GM23338 (cell line): ENCODE results near the gene ZNF317. TPM values are rescaled to one million over a fixed set of nuclear protein-coding genes. Genes with fewer than 3 reads are reported as not detected.

Source experiments
- ATAC-seq: fragments of 200-7000 bp; cut with Tn5 transposase; 3 replicates; pipeline ENCODE4 v1.9.1; 2020
- DNase-seq: peaks from one replicate; pipeline ENCODE4 v3.0.0-alpha.2; 2015; ENCODE audit warnings: low spot score
- H2AFZ ChIP-seq: fragments of 200-600 bp; sonication (generic); 2 replicates; pipeline ENCODE4 v1.8.0; 2016; ENCODE audit warnings: antibody characterized with exemption, mild to moderate bottlenecking, moderate library complexity
- H3F3A ChIP-seq: fragments of 200-600 bp; sonication (generic); replicated peaks from 2 replicates; pipeline ENCODE4 v1.8.0; 2017; ENCODE audit warnings: antibody characterized with exemption, mixed run types, low read depth
- H3K27ac ChIP-seq: fragments of 200-600 bp; sonication (generic); 2 replicates; pipeline ENCODE4 v1.6.1; 2016; ENCODE audit warnings: low read depth
- H3K27me3 ChIP-seq: fragments of 200-600 bp; sonication (generic); 2 replicates; pipeline ENCODE4 v1.8.0; 2016; ENCODE audit warnings: mild to moderate bottlenecking, mixed run types, moderate library complexity; ENCODE audit not compliant: insufficient read depth
- H3K36me3 ChIP-seq: fragments of 200-600 bp; sonication (generic); 2 replicates; pipeline ENCODE4 v1.8.0; 2016; ENCODE audit warnings: mild to moderate bottlenecking; ENCODE audit not compliant: insufficient read depth
- H3K4me1 ChIP-seq: fragments of 200-600 bp; sonication (generic); 2 replicates; pipeline ENCODE4 v1.8.0; 2016; ENCODE audit warnings: mild to moderate bottlenecking, moderate library complexity; ENCODE audit not compliant: insufficient read depth
- H3K4me2 ChIP-seq: fragments of 200-600 bp; sonication (generic); 2 replicates; pipeline ENCODE4 v1.7.1; 2017; ENCODE audit warnings: mixed run types
- H3K4me3 ChIP-seq: fragments of 200-600 bp; sonication (generic); 2 replicates; pipeline ENCODE4 v1.6.1; 2016; ENCODE audit warnings: mixed run types
- H3K79me2 ChIP-seq: fragments of 200-600 bp; sonication (generic); replicated peaks from 2 replicates; pipeline ENCODE4 v1.8.0; 2017; ENCODE audit warnings: mild to moderate bottlenecking; ENCODE audit not compliant: insufficient read depth
- H3K9me2 ChIP-seq: fragments of 200-600 bp; sonication (generic); 2 replicates; pipeline ENCODE4 v1.8.0; 2017; ENCODE audit not compliant: insufficient read depth
- H4K20me1 ChIP-seq: fragments of 200-600 bp; sonication (generic); replicated peaks from 2 replicates; pipeline ENCODE4 v1.8.0; 2017; ENCODE audit warnings: mild to moderate bottlenecking; ENCODE audit not compliant: insufficient read depth
- H3K27ac Mint-ChIP-seq: 2 replicates; pipeline ENCODE4 v1.8.0; 2020; ENCODE audit warnings: inconsistent platforms, mild to moderate bottlenecking, moderate library complexity, mixed read lengths
- H3K27me3 Mint-ChIP-seq: 3 replicates; pipeline ENCODE4 v1.8.0; 2022; ENCODE audit warnings: low read depth, mild to moderate bottlenecking, moderate library complexity, mixed read lengths, inconsistent platforms; ENCODE audit not compliant: insufficient read depth, poor library complexity
- H3K36me3 Mint-ChIP-seq: 3 replicates; pipeline ENCODE4 v1.8.0; 2021; ENCODE audit warnings: low read depth, mild to moderate bottlenecking, inconsistent platforms, moderate library complexity, mixed read lengths
- H3K4me1 Mint-ChIP-seq: 3 replicates; pipeline ENCODE4 v1.8.0; 2020; ENCODE audit warnings: mild to moderate bottlenecking, inconsistent platforms, mixed read lengths
- H3K4me3 Mint-ChIP-seq: 3 replicates; pipeline ENCODE4 v1.8.0; 2021; ENCODE audit warnings: moderate library complexity, mild to moderate bottlenecking, inconsistent platforms, mixed read lengths
- H3K9me3 Mint-ChIP-seq: 3 replicates; pipeline ENCODE4 v1.8.0; 2020; ENCODE audit warnings: moderate library complexity, mild to moderate bottlenecking, inconsistent platforms, mixed read lengths
- CREB1 ChIP-seq: fragments of 250-450 bp; sonication (Bioruptor Pico); IDR thresholded peaks from 2 replicates; pipeline ENCODE4 v1.5.0; 2020; ENCODE audit warnings: low read depth, mild to moderate bottlenecking, moderate library complexity
- CTCF ChIP-seq, 2 experiments: fragments of 200-600 bp in 1 of 2; sonication (generic) in 1 of 2; conservative IDR thresholded peaks; 2 replicates each; pipeline versions ENCODE4 v1.5.1 to v1.6.1; 2016 to 2017; ENCODE audit warnings: antibody characterized with exemption in 2 of 2, low read depth in 2 of 2, mild to moderate bottlenecking in 2 of 2, moderate library complexity in 1 of 2
- ETS1 ChIP-seq: IDR thresholded peaks from 2 replicates; pipeline ENCODE4 v1.6.1; 2016; ENCODE audit warnings: antibody characterized with exemption
- EZH2 ChIP-seq: fragments of 200-600 bp; sonication (generic); IDR thresholded peaks from one replicate; pipeline ENCODE4 v1.8.0; 2017; ENCODE audit warnings: antibody characterized with exemption, mild to moderate bottlenecking, low read depth; ENCODE audit not compliant: unreplicated experiment
- EZH2phosphoT487 ChIP-seq: fragments of 200-600 bp; sonication (generic); IDR thresholded peaks from one replicate; pipeline ENCODE4 v1.8.1; 2018; ENCODE audit warnings: antibody characterized with exemption; ENCODE audit not compliant: unreplicated experiment
- JUNB ChIP-seq: IDR thresholded peaks from one replicate; pipeline ENCODE4 v1.6.1; 2016; ENCODE audit warnings: antibody characterized with exemption; ENCODE audit not compliant: unreplicated experiment
- NANOG ChIP-seq: IDR thresholded peaks from 2 replicates; pipeline ENCODE4 v1.6.1; 2016; ENCODE audit warnings: antibody characterized with exemption, borderline replicate concordance
- POLR2AphosphoS5 ChIP-seq: IDR thresholded peaks from 2 replicates; pipeline ENCODE4 v1.6.1; 2016; ENCODE audit warnings: antibody characterized with exemption, low read depth
- REST ChIP-seq: IDR thresholded peaks from one replicate; pipeline ENCODE4 v1.6.1; 2018; ENCODE audit warnings: antibody characterized with exemption; ENCODE audit not compliant: unreplicated experiment
- STAT1 ChIP-seq: IDR thresholded peaks from one replicate; pipeline ENCODE4 v1.6.1; 2016; ENCODE audit warnings: antibody characterized with exemption; ENCODE audit not compliant: unreplicated experiment
- ZNF114 ChIP-seq: fragments of 250-450 bp; sonication (Bioruptor Pico); IDR thresholded peaks from 2 replicates; pipeline ENCODE4 v1.5.0; 2020; ENCODE audit warnings: mild to moderate bottlenecking, moderate library complexity
- ZNF331 ChIP-seq: fragments of 250-450 bp; sonication (Bioruptor Pico); IDR thresholded peaks from 2 replicates; pipeline ENCODE4 v1.5.0; 2020; ENCODE audit warnings: low read depth, mild to moderate bottlenecking, moderate library complexity
- ZNF462 ChIP-seq: fragments of 250-450 bp; sonication (Bioruptor Pico); IDR thresholded peaks from 2 replicates; pipeline ENCODE4 v1.5.0; 2020; ENCODE audit warnings: mild to moderate bottlenecking, moderate library complexity
- polyA plus RNA-seq: library from polyadenylated mRNA; unstranded; fragments of >200 nt; fragmentation: Nextera tagmentation; extraction: Ambion mirVana; gene quantifications from 2 replicates; pipeline ENCODE4 v1.2.1, GENCODE V29; 2016
- total RNA-seq: library from RNA; depleted of rRNA; stranded (reverse); fragments of >200 nt; shearing (Covaris generic); gene quantifications from 2 replicates; pipeline ENCODE4 v1.2.3, GENCODE V29; 2014

The ZNF317 gene
- total and polyA plus RNA-seq, 2 experiments from 2014 or later: 25.2 to 32.4 TPM

- Histone ChIP-seq H4K20me1 (0 out of 2 replicates have a peak, but pooled peaks cover 7% of the 10 kb centered on the region), H3K4me1 (no peaks in the 10 kb centered on the region), H3K4me2 (no peak overlapping the region), H2AFZ (no peak overlapping the region), H3F3A (no peaks in the 10 kb centered on the region), H3K36me3 (peaks cover 27% of the 10 kb centered on the region), H3K27me3 (no peaks in the 10 kb centered on the region), H3K27ac (no peak overlapping the region), H3K4me3 (no peak overlapping the region), H3K79me2 (peaks cover 9% of the 10 kb centered on the region), H3K9me2 (no peaks in the 10 kb centered on the region)
- Mint-ChIP-seq H3K9me3 (peaks cover 54% of the 10 kb centered on the region), H3K4me1 (no peaks in the 10 kb centered on the region), H3K27ac (no peak overlapping the region), H3K4me3 (no peak overlapping the region), H3K36me3 (peaks cover 59% of the 10 kb centered on the region), H3K27me3 (no peaks in the 10 kb centered on the region)
- no peak for DNase-seq
- ATAC-seq: no peak
- TF ChIP-seq ZNF331 (no peak), NANOG (no peak), CTCF (conservative IDR thresholded peaks at IDR 0.05; ENCODE audit: low read depth in 2 of 2) (no peak), EZH2 (no peak), REST (no peak), ETS1 (no peak), JUNB (no peak), POLR2AphosphoS5 (no peak), EZH2phosphoT487 (no peak), ZNF462 (CRISPR knock-in tag) (no peak), STAT1 (no peak), ZNF114 (CRISPR knock-in tag) (no peak), CREB1 (no peak)
Measured at GRCh38 chr19:9166846-9167245, 26.6 kb downstream of the ZNF317 start.
